HTERT RPE-1 (cell line): ENCODE measurements around the gene LTN1.
"Not testable (repeated sequence)": the region's sequence is repeated elsewhere in the genome, so short reads cannot be mapped to it uniquely, and the experiment has no call there.

Experiments
- in situ Hi-C: fragments of 300-500 bp; cut with MboI; formaldehyde crosslinking; loops from 4 replicates; pipeline ENCODE4 v1.14.3; 2020; ENCODE audit warnings: low sequenced_read_pairs

The LTN1 gene, protein sequence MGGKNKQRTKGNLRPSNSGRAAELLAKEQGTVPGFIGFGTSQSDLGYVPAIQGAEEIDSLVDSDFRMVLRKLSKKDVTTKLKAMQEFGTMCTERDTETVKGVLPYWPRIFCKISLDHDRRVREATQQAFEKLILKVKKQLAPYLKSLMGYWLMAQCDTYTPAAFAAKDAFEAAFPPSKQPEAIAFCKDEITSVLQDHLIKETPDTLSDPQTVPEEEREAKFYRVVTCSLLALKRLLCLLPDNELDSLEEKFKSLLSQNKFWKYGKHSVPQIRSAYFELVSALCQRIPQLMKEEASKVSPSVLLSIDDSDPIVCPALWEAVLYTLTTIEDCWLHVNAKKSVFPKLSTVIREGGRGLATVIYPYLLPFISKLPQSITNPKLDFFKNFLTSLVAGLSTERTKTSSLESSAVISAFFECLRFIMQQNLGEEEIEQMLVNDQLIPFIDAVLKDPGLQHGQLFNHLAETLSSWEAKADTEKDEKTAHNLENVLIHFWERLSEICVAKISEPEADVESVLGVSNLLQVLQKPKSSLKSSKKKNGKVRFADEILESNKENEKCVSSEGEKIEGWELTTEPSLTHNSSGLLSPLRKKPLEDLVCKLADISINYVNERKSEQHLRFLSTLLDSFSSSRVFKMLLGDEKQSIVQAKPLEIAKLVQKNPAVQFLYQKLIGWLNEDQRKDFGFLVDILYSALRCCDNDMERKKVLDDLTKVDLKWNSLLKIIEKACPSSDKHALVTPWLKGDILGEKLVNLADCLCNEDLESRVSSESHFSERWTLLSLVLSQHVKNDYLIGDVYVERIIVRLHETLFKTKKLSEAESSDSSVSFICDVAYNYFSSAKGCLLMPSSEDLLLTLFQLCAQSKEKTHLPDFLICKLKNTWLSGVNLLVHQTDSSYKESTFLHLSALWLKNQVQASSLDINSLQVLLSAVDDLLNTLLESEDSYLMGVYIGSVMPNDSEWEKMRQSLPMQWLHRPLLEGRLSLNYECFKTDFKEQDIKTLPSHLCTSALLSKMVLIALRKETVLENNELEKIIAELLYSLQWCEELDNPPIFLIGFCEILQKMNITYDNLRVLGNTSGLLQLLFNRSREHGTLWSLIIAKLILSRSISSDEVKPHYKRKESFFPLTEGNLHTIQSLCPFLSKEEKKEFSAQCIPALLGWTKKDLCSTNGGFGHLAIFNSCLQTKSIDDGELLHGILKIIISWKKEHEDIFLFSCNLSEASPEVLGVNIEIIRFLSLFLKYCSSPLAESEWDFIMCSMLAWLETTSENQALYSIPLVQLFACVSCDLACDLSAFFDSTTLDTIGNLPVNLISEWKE (N-terminal part only)

DNA sequence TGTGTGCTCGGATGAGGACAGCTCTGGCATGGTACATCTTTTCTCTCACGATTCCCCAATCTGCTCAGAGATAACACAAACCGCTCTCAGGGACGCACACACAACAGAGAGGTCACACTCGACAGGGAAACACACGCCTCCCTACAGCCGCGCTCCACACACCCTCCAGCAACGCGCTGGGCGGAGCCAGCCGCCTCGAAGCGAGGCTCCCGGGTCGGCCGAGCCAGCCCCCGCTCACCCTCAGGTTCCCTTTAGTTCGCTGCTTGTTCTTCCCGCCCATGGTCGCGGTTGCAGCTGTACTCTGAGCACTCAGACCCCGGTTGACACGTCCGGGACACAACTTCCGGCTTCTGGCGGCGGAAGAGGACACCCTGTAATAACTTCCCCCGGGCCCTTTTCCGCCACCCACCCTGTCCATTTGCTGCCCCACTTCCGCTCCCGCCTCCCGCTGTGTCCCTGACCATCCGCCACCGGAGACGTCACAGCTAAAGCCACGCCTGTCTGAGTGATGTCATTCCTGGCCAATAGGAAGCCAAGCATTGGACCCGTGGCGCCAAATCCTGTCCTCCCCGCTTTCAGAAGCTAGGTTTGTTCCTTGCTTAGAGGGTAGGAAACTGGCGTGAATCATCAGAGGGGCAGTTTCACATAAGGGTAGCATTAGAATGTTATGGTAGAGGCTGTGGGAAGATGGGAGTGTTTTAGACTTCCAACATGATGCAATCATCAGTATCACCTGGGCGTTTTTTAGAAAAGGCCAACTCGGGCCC, at the start of gene LTN1:
LTN1 (minus strand) TSS at position 352 of the 767 bp plus-strand sequence; CDS start at position 280, 72 bp downstream.
- in situ Hi-C loops, result no loop called here

DNA sequence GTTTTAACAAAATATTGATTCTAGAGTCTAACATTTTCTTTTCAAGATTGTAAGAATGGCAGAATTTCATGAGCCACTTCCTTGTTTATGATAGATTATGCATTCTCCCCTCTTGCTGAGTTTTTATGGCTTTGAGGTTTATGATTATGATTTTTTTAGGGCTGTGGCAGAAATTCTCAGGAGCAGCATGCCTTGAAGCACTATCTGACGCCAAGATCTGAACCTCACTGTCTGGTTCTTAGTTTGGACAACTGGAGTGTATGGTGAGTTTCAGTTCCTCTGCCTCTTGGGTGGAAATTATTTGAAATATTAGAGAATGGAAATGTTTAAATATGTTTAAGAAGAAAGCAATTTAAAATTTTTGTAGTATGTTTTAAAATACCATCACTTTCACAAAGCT, 42.0 kb upstream of the LTN1 start:
- in situ Hi-C loops, result no loop called here

DNA sequence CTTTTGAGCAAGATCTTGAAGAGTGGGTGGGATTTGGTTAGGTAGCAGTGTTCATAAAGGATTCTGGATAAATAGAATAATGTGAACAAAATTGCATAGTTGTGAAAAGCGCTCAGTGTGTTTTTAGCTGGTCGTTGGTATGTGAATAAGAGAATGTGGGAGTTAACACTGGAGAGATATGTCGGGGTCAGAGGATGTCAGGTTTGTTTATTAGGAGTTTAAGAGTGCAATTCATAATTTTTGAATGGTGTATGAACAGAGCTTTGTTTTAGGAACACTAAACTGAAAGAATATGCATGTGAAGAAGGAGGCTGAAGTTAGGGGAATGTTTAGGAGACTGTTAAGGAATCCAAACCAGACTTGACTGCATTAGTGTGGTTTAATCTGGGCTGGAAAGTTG, 41.2 kb upstream of the LTN1 start:
- in situ Hi-C loops, result no loop called here

DNA sequence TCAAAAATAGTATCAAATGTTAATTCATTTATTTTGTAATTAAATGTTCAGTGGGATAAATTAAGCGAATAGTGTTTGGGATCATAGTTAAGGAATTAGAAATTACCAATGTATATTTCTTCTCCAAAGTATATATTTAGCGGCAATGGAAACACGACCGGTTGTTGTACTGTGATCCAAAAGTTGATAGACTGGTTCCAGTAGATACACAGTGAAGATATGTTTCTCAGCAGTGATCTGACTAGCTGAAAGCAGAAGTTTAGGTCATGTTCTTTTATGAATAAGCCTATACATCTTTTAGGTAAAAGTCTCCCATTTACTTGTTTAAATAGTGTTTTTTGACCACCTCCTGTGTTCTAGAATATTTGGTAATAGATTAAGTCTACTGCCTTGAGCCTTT, 40.6 kb upstream of the LTN1 start:
- in situ Hi-C loops, result no loop called here

DNA sequence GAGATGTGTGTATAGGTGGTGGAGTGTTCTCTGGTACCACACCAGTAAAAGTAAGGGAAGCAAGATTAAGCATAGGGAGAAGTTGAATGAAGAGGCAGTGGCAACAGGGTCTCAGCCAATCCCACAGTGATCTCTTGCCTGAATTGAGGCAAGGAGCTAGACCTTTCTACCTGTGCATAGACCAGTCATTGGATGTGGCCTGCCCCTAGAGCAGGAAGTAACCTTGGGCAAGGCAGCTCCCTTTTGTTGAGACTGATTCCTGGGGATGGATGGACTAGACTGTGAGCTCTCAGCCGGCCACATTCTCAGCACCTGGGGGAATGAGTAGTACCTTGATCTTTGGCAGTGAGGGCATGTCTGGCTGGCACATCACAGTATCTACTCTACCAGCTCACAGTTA, 38.2 kb upstream of the LTN1 start:
- in situ Hi-C loops, result no loop called here

DNA sequence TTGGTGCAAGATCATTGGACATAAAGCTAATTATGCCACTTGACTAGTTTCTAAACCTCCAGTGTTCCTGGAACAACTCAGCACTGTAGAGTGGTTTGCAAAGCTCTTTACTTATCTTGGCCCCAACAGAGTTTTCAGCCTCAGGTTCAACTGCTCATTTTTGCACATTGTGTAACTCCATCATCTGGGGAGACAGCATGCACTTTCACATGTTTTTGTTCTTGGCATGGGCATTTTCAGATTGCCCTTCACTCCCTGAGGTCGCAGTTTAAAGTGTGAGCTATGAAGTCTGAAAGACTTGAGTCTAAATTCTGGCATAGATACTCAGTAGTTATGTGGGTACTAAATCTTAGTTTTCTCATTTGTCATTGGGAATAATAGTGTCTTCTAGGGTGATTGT, 36.8 kb upstream of the LTN1 start:
- in situ Hi-C loops, result no loop called here

DNA sequence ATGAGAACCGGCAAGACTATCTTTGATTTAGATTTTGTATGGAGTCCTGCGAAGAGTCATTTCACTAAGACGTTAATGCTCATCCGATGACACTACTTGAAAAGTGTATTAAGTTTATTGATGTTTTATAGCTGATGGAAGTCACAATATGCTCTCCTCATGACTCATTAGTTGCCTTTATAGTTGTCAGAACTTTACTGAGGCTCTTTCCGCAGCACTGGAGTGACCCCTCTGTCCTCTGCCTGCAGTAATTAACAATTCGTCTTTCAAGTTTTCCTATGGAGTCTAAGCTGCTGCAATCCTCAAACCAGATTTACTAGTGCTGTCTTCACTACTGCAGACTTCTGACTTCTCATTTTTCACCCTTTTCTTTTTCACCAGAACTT, 32.6 kb upstream of the LTN1 start:
- in situ Hi-C loops, result no loop called here

DNA sequence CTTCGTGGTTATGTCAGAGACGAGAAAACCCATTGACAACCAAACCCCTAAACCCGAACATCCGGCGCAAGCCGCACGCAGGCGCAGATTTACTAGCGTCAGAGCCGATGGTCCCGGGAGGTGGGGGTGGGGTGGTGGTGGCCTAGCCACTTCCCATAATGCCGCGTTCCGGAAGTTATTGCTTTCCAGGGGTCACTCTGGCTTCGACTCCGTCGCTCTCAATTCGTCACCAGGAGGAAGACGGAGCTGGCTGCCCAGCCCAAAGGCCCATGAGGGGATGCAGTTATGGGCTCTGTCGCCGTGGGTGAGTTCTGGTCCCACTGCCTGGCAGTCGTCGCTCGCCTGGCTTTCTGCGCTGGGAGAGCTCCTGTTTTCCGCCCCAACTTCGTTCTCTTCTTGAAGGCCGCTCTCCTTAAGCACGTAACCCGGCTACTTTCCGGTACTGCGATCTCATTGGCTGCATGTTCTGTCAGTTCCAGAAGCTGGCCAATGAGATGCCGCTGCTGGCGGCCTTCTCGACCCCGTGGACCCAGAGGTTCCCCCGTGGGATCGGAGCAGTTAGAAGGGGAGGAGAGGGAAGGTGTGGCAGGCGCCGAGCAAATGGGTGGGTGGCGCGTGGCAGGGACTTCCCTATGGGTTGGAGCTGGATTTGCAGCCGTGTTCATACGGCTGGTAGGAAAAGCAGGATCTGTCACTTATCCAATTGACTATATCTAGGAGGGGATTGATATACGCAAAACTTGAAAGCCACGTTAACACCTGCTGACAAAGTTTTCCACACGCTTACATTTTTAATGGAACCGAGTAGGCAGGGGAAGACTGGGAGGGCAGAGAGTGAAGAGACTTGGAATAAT, 32.0 kb upstream of the LTN1 start, which contains the start of gene USP16:
USP16 (plus strand) TSS at position 195 of the 854 bp plus-strand sequence. CDS start 3,246 bp downstream, outside the sequence.
- in situ Hi-C loops, result no loop called here

DNA sequence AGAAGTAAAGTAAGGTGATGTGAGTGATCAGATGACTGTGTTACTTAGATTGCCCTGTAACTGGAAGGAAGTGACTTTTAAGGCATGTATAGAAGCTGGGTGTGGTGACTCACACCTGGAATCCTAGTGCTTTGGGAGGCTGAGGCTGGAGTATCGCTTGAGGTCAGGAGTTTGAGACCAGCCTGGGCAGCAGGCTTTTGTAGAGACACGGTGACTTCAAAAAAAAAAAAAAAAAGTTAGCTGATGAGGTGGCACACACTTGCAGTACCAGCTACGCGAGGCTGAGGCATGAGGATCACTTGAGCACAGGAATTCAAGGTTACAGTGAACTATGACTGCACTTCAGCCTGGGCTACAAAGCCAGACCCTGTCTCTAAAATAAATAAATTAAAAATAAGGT, 29.5 kb upstream of the LTN1 start:
- in situ Hi-C loops, result no loop called here

DNA sequence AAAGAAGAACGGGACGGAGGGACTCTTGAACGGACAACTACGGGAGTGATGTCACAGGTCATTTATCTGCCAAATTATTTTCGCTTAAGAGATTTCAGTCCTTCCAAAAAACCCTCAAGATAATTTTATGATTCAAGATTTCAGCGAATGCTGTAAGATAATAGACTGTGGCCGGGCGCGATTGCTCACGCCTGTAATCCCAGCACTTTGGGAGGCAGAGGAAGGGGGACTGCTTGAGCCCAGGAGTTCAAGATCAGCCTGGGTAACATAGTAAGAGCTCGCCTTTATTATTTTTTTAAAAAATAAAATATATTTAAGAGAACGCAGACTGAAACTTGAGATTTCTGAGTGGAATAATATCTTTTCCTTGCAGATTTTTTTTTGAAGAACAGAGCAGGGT, 25.9 kb upstream of the LTN1 start:
- in situ Hi-C loops, result no loop called here

DNA sequence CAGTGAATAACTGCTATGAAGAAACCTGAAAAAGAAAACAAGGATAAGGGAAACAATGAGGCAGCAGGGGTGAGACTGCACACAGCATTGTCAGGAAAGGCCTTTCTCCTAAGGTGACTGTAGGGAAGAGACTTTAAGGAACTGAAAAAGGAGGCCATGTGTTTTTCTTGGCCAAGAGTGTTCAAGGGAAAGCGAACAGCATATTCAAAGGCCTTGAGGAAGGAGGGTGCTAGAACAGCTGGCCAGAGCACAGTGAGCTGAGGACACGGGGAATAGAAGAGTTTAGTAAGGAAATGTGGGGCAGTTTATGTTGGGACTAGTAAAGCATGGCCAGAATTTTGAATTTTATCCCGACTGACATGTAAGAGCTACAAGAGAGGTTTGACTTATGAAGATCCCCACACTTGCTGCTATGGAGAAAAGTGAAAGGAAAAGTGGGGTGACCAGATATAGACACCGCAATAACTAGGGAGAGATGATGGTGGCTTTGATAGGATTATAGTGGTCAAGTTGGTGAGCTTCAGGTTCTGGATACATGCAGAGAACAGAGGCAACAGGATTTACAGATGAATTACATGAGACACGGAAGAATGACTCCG, 25.1 kb upstream of the LTN1 start:
- in situ Hi-C loops, result no loop called here

DNA sequence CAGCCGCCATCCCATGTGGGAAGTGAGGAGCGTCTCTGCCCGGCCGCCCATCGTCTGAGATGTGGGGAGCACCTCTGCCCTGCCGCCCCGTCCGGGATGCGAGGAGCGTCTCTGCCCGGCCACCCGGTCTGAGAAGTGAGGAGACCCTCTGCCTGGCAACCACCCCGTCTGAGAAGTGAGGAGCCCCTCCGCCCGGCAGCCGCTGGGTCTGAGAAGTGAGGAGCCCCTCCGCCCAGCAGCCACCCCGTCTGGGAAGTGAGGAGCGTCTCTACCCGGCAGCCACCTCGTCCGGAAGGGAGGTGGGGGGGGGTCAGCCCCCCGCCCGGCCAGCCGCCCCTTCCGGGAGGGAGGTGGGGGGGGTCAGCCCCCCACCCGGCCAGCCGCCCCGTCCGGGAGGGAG, 18.6 kb upstream of the LTN1 start:
- in situ Hi-C loops, result not testable (repeated sequence)

DNA sequence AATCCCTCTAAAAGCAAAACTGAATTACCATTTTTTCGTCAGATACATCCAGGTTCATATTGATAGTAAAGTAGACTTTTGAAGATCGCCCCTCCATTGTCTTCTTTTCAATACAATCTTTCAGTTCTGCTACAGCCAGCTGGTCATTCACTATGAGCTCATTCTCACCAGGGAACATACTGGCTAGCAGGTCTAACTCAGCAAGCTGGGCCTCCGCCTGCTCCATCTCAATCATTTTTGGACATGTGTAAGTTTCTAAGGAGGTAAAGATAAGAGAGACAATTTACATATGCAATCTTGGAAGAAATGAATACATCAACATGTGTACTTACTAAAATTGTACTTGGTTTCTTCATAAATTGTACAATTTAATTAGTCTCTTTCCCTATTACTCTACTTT, 15.7 kb upstream of the LTN1 start:
- in situ Hi-C loops, result no loop called here

DNA sequence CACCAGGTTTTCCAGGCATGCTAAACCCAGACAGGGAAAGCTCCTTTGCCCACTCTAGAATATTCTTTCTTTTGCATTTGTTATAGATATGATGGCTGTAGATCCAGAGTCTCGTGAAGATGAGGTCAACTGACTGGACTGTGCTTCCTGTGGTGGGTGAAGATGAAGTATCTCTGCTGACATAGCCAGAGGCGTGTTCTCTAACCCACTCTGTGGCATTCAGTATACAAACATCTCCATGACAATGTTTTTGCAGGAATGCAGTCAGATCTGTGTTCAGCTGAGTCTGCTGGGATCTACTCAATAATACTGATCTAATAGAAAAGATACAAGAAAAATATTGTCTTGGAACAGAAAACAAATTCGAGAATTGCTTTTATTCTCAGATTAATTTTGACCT, 15.1 kb upstream of the LTN1 start:
- in situ Hi-C loops, result no loop called here

DNA sequence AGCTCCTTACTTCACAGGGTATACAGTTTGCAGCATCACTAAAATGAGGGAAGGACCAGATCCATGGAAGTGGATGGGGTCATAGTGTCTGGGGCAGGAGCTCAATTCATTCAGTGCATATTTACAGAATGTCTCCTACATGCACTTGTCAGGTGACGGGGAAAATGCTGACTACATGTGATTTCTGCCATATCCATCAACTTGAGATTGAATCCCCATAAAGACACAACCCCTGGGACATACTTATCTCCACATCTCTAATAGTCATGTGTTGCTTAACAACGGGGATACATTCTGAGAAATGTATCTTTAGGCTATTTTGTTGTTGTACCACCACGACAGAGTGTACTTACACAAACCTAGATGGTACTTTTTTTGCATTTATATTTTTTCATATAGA, 14.5 kb upstream of the LTN1 start:
- in situ Hi-C loops, result no loop called here

DNA sequence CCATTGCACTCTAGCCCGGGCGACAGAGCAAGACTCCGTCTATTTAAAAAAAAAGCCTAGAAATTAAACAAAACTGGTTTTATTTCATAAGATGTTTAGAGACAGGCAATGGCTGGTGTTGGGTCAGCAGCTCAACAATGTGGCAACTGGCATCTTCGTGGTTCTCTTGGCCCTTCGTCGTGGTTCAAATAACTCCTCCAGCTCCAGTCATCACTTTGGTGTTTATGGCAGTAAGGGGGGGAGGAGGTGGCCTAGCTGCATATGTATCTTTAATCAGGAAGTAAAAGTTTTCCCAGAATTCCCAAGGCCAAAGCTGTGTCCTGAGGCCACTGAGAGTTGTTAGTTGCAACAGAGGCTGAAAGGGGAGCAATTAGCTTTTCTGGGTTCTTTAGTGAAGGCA, 13.0 kb upstream of the LTN1 start:
- in situ Hi-C loops, result no loop called here

DNA sequence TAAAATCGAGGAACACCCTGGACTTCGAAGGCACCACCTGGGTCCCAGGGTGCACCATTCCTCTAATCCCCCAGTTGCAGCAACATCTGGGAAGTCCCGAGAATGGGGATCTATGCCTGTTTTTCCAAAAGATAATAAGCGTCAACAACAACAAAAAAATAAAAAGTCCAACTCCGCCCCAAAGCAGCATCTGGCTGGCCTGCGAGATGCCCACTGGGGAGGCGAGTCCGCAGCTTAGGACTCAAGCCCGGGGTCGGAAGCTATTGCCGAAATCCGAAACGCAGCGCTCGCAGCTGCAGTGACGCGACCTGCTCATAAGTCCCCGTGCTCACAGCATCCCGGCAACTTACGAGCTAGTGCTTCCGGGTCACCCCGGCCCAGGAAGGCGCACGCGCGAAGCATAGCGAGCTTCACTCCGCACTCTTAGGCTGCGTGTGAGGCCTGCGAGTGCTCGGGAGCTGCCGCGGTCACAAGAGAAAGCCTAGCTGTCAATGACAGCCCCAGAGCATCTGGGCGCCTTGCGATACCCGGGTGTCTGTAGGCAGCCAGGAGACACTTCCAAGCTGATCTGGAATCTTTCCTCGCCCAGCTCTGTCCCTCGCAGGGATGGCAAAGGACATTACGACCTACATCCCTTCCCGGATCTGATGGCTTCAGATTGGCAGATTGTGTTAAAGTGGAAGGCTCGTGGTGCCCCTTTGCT, 9.9 kb upstream of the LTN1 start:
- in situ Hi-C loops, result no loop called here

DNA sequence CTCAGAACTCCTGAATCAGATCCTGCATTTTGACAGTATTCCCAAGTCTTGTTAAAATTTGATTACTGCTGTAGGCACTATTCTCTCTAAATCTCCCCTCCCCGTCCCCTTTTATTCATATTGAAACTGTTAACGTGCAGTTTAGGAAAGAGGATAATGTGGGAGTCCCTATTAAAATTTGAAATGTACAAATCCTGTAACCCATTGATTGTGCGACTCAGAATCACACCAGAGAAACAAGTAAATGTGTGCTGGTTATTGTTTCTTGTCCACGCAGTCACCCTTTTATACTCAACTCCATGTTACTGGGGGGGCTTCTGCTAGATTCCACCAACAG, 584 bp upstream of the LTN1 start:
- in situ Hi-C loops, result no loop called here
